Superior temporal gyrus (tissue), 1 donor: ENCODE data around the gene NTN3.
"Not testable (repeated sequence)": the region's sequence is repeated elsewhere in the genome, so short reads cannot be mapped to it uniquely, and the experiment has no call there.

Experiments
- DNase-seq: peaks from one replicate; pipeline ENCODE4 v3.0.0-alpha.2; 2016; ENCODE audit errors: extremely low spot score

Gene NTN3

DNA sequence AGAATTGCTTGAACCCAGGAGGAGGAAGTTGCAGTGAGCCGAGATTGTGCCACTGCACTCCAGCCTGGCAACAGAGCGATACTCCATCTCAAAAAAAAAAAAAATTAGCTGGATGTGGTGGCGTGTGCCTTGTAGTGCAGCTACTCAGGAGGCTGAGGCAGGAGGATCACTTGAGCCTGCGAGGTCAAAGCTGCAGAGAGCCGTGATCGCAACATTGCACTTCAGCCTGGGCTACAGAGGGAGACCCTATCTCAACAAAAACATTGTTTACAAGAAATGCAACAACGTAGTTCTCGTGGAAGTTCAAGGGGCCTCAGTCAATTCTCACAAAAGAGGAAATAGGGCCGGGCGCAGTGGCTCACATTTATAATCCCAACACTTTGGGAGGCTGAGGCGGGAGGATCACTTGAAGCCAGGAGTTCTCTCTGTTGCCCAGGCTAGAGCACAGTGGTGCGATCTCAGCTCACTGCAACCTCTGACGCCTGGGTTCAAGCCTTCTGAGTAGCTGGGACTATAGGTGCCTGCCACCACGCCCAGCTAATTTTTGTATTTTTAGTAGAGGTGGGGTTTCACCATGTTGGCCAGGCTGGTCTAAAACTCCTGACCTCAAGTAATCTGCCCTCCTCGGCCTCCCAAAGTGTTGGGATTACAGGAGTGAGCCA, 29.8 kb upstream of the NTN3 start:
- not testable (repeated sequence) for DNase-seq

DNA sequence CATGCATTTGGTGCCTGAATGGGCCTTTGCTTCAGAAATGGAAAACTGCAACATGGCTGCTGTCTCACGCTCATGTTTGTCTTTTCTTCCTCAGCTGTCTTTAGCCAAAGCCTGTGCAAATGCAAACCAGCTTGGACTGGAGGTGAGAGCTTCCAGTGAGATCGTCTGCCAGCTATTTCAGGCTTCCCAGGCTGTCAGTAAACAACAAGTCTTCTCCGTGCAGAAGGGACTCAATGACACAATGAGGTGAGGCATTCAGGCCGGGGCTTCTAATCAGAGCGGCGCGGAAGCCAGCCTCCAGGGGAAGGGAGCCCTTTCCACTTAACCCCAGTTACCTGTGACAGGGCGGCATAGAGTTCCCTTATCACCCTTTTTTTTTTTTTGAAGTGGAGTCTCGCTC, 27.5 kb upstream of the NTN3 start:
- no peak for DNase-seq

DNA sequence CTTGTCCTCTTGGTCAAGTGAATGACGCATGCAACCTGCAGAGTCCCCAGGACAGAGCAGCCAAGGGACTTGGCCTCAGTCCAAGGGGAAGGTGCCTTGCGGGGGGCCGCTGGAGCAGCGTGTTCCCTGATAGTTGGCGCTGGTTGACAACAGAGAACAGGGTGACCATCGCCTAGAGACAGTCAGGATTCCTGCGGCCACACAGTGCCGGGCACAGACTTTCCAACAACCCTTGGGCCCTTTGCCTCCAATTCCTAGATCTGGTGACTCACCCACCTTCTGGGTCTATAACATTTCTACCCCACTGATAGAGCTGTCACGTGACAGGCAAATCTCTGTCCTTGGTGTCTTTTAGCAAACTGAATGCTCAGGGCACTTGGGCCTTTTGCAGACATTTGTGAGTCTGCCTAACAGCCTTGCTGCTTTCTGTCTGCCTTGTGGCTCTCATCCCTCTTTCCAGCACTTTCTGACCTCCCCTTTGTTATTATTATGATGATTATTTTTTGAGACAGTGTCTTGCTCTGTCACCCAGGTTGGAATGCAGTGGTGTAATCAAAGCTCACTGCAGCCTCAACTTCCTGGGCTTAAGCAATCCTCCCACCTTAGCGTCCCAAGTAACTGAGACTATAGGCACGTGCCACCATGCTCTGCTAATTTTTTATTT, 23.0 kb upstream of the NTN3 start:
- no peak for DNase-seq

DNA sequence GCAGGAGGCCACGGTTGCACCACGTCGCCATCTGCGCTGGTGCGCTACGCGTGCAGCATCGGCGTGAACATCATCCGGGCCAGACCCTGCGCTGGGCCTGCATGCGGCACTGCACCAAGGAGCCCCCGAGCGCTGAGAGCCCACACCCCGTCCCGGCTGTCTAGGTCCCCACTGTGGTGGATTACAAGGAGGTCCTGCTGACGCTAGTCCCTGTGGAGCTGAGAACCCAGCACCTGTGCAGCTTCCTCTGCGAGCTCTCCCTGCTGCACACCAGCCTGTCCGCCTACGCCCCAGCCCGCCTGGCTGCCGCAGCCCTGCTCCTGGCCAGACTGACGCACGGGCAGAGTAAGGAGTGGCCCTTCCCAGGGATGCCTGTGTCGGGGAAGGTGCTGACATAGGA, 22.0 kb upstream of the NTN3 start:
- DNase-seq, result no peak

DNA sequence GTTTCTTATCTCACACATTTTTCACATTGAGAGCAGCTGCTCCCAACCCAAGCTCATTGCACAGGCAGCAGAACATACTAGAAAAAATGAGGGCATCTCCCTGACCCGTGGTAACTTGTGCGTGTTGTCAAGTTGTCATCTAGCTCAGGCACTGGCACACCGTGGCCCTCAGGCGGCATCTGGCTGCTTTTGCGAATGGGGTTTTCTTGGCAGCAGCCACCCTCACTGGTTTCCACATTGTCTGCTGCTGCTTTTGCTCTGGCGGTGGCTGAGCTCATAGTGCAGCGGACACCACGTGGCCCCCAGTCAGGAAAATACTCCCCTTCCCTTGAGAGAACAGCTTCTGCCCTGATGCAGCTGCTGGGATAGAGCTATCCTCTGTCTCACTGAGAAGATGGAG, 20.6 kb upstream of the NTN3 start:
- DNase-seq, result peak; percentile 72

DNA sequence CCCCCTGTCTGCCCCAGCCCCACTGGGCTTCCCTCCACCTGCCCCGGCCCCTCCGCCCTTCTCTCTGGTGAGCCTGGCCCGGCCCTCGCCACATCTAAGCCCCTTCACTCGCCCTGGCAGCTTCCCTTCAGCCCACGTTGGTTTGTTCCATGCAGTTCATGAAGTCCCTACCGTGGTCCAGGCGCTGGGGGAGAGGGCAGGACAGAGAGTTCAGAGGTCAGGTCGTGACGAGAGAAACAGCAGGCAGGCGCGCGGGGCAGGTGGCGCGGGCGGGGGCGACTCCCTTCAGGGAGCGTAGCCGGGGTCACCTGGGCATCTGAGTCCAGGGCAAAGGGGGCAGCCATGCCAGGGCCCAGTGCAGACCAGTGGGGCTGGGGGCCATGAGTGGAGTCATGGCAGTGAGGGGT, 20.1 kb upstream of the NTN3 start:
- DNase-seq, result no peak

DNA sequence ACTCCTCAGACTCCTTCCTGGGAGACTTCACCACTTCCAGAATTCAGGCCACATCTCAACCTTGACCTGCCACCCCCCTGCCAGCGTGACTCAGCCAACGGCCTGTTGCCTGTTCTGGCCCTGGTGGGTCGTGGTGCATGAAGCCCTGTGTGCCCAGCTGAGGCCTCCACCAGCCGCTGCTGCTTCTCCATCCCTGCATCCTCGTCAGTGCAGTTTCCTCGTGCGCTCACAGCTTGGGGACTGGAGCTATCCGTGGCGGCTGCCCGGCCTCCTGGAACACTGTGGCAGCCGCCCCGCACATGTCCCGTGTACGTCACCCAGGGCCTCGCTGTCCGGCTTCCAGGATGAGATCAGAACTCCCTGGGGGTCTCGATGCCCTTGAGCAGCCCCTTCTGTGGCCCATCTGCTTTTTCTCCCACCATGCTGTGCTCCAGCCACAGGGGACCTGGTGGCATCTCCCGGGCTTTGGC, 19.2 kb upstream of the NTN3 start:
- DNase-seq, result no peak

DNA sequence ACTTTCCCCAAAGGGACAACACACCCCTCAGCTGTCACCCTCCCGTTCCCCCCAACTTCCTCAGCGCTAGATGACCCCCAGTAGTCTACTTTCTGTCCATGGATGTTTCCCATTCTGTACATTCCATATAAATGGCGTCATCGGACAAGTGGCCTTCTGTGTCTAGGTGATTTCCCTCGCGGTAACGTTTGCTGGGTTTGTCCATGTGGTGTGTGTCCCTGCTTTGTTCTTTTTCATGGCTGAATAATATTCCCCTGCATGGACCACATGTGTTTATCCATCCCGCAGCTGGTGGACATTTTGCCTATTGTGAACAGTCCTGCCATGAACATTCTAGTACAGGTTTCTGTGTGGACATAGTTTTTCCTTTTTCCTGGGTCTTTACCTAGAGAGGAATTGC, 18.4 kb upstream of the NTN3 start:
- no peak for DNase-seq

DNA sequence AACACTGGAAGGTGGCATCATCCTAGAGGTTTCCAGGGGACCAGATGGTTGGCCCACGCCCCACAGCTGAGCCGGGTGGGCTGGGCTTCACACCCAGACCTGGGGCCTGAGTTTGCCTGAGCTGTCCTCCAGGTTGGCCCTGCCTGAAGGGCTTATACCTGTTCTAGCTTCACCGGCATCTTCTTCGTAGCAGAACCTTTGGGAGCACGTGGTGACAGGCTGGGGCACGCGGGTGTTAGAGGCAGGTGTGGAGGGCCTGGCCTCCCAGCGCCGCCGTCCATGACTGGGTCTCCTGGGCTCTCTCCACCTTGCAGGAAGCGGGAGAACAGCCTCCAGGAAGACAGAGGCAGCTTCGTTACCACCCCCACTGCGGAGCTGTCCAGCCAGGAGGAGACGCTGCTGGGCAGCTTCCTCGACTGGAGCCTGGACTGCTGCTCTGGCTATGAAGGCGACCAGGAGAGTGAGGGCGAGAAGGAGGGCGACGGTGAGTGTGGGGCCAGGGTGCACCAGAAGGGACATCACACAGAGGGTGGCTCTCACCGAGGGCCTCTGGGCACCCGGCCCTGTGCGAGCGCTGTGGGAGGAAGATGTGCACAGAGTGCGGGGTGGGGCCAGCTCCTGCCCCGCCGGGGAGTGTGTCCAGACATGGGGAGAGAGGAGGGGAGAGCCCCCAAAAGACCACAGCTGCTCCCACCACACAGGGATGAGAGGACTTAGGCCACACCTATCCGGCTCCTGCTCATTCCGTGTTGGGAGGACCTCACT, 15.8 kb upstream of the NTN3 start:
- no peak for DNase-seq

DNA sequence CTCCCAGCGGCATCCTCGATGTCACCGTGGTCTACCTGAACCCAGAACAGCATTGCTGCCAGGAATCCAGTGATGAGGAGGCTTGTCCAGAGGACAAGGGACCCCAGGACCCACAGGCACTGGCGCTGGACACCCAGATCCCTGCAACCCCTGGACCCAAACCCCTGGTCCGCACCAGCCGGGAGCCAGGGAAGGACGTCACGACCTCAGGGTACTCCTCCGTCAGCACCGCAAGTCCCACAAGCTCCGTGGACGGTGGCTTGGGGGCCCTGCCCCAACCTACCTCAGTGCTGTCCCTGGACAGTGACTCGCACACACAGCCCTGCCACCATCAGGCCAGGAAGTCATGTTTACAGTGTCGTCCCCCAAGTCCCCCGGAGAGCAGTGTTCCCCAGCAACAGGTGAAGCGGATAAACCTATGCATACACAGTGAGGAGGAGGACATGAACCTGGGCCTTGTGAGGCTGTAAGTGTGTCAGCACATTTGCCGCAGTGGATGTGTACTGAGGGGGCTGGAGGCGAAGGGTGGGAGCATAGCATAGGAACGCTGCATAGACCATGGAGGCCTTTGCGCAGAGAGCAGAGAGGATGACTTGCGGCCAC, 14.4 kb upstream of the NTN3 start:
- no peak for DNase-seq

DNA sequence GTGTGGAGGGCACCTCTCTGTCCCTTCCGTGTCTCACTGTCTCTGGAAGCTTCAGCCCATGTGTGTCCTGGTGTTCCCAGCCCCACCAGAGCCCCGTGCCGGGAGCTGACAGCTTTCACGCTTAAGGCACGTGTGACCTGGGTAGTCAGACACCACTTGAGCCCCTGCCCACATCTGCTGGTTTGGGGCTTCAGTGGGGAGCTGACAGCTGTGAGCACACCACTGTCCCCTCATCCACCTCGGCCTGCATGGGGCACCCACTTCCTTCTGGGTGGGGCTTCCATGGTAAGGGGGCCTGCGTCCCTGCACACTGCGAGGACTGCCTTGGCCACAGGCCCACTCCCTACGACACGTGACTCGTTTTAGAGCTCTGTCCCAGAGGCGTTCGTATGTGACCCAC, 13.8 kb upstream of the NTN3 start:
- DNase-seq, result no peak

DNA sequence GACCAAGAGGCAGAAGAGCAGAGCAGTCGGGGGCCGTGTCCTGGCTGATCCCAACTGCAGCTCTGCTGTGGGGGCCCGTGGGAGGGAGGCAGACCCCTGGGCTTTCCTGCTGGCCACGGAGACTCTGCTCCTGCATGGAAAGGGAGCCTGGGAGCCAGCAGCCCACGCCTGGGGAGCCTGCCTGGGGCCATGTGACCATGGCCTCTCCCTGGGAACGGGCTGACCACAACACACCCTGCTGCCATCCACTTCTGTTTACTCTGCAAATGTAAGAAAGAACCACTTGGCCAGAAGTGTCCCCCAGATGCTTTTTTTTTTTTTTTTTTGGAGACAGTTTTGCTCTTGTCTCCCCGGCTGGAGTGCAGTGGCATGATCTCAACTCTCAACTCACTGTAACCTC, 13.2 kb upstream of the NTN3 start:
- DNase-seq, result no peak

DNA sequence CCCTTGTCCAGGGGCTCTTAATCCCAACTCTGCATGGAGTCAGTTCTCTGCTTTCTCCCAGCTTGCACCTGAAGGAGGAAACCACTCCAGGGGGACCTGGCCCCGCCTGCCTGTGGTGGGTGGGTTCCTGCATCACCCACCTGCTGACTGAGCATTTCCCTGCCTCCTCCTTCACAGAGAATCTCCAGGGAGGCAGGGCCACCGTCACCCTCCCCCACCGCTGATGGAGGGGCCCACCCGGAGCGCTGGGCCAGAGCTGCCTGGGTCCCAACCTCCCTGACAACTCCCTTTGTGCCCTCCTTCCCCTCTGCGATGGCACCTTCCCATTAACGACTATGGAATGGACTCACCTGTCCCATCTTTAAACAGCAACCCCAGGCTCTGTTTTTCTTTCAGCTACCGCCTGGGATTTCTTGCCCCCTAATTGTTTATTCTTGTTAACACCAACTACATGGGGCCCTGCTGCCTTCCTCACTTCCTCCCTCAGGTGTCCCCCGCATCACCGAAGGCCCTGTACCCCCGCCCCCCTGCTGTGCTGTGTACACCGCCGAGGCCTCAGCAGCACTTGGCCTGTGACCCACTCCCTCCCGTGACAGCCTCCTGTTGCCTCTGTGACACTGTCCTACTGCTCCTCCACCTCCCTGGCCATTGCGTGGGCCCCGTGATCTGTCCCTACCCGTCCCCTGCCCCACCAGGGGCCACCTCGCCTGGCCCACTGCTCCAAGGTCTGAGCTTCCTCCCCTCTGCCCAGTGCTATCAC, 12.0 kb upstream of the NTN3 start:
- no peak for DNase-seq

DNA sequence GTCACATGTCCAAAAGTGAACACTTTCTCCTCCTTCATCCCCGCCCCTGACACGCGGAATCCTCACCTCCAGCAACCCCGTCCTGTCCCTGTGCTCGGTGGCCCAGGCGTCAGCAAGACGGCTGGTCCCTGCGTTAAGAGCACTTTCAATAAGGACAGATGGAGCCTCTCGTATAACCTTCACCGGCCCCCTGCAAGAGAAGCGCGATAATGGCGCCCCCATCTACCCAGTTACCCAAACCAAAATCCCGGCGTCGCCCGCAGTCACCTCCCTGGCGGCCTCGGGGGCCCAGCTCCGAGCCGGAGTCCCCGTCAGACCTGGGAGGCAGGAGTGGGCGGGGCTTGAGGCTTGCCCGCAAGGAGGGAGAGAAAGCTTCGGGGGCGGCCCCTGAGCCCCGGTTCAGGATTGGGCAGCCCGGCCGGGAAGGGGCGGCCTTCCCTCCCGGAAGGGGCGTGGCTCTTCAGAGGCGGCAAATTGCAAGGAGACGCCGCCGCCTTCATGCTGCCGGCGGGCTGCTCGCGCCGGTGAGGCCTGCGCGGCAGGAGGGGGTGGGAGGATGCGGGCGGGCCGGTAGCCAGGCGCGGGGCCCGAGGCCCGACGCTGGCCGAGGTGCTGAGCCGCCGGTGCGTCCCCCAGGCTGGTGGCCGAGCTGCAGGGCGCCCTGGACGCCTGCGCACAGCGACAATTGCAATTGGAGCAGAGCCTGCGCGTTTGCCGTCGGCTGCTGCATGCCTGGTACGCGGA, 11.3 kb upstream of the NTN3 start, which contains the start of gene TEDC2:
Gene TEDC2, plus strand, starts transcription at position 463 of the 744 bp plus-strand sequence. Its CDS starts 36 bp downstream, at position 499.
- peak; percentile 95 for DNase-seq

DNA sequence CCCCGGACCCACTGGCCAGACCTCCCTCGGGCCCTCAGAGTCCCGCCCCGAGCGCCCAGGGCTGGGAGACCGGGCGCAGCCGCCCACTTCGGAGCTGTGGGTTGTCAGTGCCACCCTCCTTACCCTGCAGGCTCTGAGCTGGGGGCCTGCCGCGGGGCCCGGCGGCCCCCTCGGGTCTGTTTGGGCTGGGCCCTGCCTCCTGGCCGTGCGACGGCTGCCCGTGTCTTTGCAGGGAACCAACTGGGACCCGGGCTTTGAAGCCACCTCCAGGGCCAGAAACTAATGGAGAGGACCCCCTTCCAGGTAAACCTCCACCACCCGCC, 10.7 kb upstream of the NTN3 start:
- DNase-seq, result no peak

DNA sequence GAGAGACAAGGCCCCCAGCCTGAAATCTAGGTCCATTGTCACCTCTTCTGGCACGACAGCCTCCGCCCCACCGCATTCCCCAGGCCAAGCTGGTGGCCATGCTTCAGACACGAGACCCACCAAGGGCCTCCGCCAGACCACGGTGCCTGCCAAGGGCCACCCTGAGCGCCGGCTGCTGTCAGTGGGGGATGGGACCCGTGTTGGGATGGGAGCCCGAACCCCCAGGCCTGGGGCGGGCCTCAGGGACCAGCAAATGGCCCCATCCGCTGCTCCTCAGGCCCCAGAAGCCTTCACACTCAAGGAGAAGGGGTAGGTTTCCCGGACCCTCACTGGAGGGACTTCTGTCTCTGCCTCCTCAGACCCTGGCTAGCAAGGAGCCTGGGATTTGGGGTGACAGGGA, 10.2 kb upstream of the NTN3 start:
- no peak for DNase-seq

DNA sequence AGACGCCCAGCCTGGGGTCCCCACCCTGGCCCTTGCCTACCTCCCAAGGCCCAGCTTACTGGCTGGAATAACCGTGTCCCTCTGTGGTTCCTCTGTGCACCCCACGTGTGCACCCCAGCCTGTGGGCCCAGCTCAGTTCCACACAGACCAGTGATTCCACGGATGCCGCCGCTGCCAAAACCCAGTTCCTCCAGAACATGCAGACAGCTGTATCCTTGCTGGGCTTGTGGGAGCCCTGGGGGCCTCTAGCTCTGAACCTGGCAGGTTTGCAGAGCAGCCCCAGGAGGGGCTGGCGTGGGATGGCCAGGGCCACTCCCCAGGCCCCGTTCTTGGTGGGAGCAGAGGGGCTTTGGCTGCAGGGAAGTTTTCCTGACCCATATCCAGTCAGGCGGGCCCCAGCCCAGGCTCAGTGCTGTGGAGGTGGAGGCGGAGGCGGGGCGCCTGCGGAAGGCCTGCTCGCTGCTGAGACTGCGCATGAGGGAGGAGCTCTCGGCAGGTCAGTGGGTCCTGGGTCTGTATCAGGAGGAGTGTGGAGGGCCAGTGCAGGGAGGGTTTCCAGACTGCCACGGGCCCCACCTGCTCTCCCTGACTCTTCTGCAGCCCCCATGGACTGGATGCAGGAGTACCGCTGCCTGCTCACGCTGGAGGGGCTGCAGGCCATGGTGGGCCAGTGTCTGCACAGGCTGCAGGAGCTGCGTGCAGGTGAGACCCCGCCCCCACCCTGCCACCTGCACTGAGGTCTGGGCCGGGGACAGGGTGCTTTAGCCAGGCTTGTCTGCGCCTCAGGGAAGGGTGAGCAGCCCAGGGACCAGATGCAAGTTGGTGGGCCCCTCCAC, 8.8 kb upstream of the NTN3 start:
- no peak for DNase-seq

DNA sequence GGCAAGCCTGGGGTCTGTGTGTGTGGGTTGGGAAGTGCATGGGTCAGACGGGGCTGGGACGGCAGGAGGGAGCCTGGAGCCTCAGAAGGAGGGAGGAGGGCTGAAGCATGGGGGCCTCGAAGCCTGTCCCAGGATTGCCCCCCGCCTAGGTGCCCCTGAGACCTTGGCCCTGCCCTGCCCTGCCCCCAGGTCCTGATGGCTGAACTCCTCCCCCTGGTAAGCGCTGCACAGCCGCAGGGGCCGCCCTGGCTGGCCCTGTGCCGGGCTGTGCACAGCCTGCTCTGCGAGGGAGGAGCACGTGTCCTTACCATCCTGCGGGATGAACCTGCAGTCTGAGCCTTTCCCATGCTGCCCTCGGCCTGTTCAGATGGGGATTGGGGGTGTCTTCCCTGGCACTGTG, 6.8 kb upstream of the NTN3 start:
- DNase-seq, result no peak

DNA sequence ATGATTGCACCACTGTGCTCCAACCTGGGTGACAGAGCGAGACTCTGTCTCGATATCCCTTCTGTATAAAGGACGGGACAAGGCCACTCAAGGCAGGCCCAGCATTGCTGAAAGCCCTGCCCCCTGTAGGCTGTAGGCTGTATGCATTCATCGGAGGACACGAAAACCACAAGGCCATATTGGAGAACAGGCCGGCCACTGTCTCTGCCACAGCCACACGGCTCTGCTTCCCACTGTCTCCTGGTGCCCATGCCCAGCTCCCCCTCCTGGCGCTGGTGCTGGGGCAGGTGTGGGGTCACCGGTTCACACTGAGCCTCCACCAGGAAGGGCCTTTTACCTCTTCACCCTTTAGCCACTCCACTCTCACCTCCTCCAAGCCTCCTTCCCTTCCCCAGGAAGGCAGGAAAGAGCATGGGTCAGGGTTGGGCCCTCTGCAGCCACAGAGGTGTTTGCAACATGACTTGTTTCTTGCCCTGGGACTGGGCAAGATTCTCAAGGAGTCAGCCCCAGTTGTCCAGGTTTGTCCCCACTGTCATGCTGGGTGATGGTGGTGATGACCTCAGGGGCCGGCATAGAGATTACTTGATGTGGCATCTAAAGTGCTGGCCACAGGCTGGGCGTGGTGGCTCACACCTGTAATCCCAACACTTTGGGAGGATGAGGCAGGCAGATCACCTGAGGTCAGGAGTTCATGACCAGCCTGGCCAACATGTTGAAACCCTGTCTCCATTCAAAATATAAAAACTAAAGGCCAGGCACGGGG, 5.3 kb upstream of the NTN3 start:
- DNase-seq, result no peak
